HG02623 (cell line): ENCODE data around the gene AKIRIN2.
"Not testable (repeated sequence)": the region's sequence is repeated elsewhere in the genome, so short reads cannot be mapped to it uniquely, and the experiment has no call there.

Source experiments
- ATAC-seq: cut with Tn5 transposase; IDR thresholded peaks from one replicate; pipeline ENCODE4 v1.9.1; 2021; ENCODE audit warnings: moderate library complexity; ENCODE audit not compliant: unreplicated experiment

AKIRIN2 gene

GRCh38 chr6:87690441-87690840 is 11.6 kb downstream of the AKIRIN2 start:
- no peak for ATAC-seq

DNA sequence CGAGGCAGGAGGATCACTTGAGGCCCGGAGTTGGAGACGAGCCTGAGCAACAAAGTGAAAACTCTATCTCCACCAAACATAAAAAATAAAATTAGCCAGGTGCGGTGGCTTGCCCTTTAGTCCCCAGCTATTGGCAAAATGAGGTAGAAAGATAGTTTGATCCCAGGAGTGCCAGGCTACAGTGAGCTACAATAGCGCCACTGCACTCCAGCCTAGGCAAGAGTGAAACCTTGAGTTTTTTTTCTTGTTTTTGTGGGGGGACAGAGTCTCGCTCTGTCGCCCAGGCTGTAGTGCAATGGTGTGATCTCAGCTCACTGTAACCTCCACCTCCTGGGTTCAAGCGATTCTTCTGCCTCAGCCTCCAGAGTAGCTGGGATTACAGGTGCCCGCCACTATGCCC is 14.1 kb downstream of the AKIRIN2 start:
- not testable (repeated sequence) for ATAC-seq

DNA sequence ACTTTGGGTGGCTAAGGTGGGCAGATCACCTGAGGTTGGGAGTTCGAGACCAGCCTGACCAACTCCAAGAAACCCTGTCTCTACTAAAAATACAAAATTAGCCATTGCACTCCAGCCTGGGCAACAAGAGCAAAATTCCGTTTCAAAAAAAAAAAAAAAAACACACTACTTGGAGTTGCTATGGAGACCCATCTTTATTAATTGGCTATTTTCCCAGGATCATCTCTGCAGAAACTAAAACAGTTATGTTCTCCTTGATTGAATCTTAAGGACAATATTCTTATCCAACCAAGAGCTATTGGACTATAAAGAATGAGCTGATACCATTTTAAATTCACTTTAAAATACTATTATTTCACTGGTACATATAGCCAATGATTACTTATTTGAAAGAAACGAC is 14.7 kb downstream of the AKIRIN2 start:
- no peak for ATAC-seq

GRCh38 chr6:87686636-87687205 is 15.3 kb downstream of the AKIRIN2 start:
- not testable (repeated sequence) for ATAC-seq

DNA sequence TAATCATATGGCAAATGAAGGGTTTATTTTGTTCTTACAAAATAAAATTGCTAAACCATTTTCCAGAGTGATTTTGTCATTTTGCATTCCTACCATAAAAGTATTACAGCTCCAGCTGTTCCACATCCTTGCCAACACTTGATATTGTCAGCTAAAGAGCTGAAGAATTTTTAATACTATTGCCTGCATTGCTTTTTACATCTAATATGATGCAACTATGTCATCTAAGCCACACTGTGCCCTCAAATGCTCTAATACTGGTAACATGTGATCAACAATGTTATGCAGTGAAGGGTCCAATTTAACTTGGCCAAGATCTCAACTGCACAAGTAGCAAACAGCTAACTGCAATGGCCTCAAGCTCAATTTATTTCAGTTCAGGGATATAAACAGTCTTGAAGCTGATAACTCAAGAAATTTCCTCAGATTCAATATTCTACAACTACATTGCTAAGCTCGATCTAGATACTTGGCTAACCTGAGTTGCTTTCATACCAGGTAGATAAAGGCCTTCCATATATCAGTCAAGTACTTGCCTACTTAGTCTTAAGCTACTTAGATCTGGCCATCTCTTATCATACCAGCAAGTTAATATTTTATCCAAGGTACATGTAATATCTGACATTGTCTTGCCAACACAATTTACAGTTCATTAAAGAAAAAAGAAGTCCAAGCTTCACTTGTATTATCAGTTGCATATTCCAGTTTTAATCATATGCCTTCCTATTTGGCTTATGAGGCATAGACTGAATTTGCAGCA is 17.0 kb downstream of the AKIRIN2 start:
- no peak for ATAC-seq

DNA sequence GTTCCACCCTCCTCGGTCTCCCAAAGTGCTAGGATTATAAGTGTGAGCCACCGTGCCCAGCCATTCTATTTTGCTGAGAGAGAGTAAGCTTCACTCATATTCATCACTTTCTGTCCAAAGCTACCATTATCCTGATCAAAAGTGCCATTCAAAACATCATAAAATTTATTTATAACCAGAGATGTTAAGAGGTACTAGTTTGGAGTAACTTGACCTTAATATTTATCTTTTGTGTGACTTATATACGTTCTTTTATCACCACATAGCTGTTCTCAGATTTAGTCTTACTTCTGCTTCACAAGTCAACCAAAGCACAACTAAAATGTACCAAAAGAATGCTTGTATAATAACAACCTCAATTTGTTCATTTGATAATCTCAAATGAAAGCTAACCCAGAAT is 18.1 kb downstream of the AKIRIN2 start:
- no peak for ATAC-seq

DNA sequence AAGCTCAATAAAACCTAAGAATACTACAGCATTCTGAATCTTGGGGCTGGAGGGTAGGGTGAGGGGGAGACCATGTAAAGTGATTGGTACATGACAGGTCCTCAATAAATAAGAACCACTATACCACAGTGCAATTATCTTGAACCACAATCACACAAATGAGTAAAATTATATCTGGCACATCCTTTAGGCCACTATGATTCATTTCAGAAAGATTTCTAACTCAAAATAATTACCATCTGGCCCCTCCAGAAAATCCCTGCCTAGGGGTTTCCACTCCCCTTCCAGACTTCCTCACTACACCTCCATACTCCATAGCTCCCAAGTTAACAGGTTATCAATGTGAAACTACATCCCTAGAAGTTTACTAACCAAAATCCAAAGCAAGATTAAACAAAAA is 19.7 kb downstream of the AKIRIN2 start:
- ATAC-seq, result no peak

DNA sequence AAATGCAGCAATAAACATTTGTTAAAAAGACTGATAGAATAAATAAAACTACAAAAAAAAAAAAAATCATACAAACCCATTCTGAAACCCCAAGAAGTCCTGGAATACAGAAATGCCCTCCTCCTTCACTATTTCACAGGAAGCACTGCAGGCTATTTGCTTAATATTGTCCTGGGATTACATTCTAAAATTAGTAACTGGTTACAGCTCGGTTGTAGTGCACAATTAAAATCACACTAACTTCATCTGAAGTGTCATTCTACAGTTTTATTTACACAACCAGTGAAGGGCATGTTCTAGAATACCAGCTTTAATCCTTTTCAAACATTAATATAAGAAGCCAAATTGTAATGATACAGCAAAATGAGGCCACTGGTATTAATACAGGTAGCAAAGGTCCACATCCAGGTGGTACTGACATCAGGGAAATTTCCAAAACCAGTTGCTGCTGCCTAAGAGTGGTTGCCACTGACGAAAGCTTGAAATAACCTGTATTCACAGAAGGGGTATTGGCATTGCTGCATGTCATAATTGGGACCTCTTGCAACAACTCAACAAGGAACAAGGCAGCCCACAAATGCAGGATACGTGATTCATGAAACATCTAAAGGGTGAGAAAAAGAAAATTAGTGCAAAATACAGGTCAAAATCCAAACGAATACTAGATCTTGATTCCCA is 26.9 kb downstream of the AKIRIN2 start:
- no peak for ATAC-seq

GRCh38 chr6:87674290-87674689 is 27.7 kb downstream of the AKIRIN2 start:
- ATAC-seq, result no peak

GRCh38 chr6:87673237-87673636 is 28.8 kb downstream of the AKIRIN2 start:
- ATAC-seq, result no peak

DNA sequence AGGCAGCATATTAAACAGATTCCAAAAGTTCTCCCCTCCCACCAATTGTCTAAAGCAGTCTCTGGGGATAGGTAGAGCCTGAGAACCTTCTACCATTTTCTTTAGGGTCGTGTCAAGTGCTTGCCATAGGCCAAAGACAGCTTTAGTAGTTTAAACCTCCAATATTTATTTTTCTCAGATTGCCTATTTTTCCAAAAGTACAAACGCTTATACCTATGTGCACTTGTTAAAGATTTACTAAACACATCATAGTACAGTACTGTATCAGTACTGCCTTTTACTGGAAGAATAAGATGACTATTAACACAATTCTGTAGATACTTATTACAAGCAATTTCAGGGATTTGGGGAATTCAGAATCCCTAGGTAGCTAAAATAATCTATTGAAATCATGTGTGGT is 29.4 kb downstream of the AKIRIN2 start:
- ATAC-seq, result no peak

GRCh38 chr6:87671555-87672029 is 30.4 kb downstream of the AKIRIN2 start:
- no peak for ATAC-seq

GRCh38 chr6:87670707-87671106 is 31.3 kb downstream of the AKIRIN2 start:
- no peak for ATAC-seq

GRCh38 chr6:87669051-87669450 is 33.0 kb downstream of the AKIRIN2 start:
- no peak for ATAC-seq

- no peak for ATAC-seq
Measured at GRCh38 chr6:87668013-87668412, 34.0 kb downstream of the AKIRIN2 start.

GRCh38 chr6:87667032-87667431 is 35.0 kb downstream of the AKIRIN2 start:
- no peak for ATAC-seq

DNA sequence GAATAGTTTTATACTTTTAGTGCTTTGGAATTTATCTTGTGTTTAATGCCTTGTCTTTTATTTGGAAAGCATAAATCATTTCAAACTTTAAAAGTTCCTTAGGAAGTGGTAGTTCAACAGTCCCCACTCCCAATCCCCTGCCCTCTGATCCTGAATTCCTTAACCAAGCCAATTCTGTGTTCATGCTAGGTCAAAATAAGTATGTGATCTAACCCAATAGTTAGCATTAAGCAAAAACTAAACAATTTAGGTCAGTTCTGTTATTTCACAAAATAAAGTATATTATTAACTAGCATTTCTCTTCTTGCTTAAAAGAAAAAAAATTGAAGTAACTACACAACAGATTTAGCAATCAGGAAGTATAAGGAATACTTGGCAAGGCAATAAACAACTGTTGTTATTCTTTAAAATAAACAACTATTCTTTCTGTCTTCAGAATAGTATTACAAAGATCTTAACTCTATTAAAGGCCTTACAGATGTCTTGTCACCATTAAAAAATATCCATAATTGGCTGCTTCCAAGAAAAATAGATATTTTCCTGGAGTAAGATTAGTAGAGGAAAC is 37.0 kb downstream of the AKIRIN2 start:
- no peak for ATAC-seq

DNA sequence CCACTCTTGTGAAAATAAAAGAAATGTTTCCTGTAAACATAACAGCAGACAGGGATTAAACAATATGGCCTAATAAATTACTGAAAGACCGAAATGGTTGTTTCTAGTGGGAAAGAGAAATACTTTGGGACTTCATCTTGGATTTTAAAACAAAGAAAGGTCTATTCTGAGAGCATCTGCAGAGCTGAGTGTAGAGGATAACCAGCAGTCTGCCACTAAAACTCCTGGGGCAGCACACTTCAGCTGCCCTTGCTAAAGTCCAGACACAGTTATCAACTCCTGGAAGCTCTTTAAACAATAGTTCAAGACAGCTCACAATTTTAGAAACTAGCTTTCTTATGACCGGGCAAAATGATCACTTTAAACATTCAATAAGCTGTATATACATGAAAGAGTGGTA is 38.6 kb downstream of the AKIRIN2 start:
- ATAC-seq, result no peak

- ATAC-seq, result no peak
Measured at GRCh38 chr6:87661503-87661902, 40.5 kb downstream of the AKIRIN2 start.

DNA sequence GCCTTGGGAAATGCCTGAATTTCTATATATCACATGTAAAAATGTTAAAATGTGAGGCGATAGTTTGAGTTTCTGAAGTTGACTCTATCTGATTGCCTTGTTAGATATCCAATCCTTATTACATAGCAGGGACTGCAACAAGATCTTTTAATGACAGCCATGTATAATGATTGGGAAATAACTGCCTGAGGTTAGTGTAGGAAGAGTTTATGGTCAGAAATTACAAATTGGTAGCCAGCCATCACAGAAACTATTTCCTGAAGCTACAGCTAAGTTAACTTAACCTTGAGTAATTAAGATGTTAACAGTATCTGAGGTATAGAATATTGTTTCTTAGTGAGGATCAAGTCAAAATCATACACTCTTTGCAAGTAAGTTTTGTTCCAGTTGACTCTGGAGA is 41.0 kb downstream of the AKIRIN2 start:
- ATAC-seq, result no peak

GRCh38 chr6:87660226-87660911 is 41.7 kb downstream of the AKIRIN2 start:
- ATAC-seq, result no peak
